ENCODE data around the gene ITPR1. TPM values are rescaled to one million over a fixed set of nuclear protein-coding genes. Genes with fewer than 3 reads are reported as not detected.
A peak's percentile ranks its signal among the peaks of the same experiment; 100 is the strongest.

Gene ITPR1
- total RNA-seq, 2 donors from 2014 or later: 254 to 283 TPM

GRCh38 chr3:4714045-4714444 lies 220.9 kb downstream of the ITPR1 start:
- ATAC-seq (ENCODE audit: insufficient number of reproducible peaks, low FRiP score, low read depth): no peak
- no peak overlapping the region for H3K4me3 ChIP-seq
- H3K27ac ChIP-seq: no peak overlapping the region

DNA sequence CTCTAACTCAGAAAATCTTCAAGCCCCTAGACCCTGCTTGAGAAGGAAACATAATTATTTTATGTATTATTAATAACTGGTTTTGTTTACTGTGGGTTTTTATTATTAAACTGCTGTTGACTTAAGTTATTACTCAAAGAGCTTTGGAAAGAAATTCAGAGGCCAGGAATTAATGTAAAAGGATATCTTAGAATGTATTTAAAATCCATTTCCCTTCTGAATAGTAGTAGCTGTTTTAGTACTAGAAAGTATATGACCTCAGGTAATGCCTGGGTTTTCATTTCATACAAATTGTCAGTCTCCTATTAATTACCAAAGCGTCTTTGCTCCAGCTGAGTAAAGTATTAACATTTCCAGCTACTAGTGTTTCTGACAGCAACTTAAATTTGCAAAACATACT lies 223.1 kb downstream of the ITPR1 start:
- no peak overlapping the region for H3K27ac ChIP-seq
- ATAC-seq (ENCODE audit: insufficient number of reproducible peaks, low FRiP score, low read depth) (no peak), DNase-seq (ENCODE audit: low spot score) (no peak)
- H3K9me3 ChIP-seq: no peaks in the 10 kb centered on the region
- H3K27me3 ChIP-seq (replicated peaks; ENCODE audit: insufficient read depth): no peaks in the 10 kb centered on the region
- no peak overlapping the region for H3K4me3 ChIP-seq
- peaks cover 16% of the 10 kb centered on the region for H3K36me3 ChIP-seq
- TF ChIP-seq, protein P1, sequence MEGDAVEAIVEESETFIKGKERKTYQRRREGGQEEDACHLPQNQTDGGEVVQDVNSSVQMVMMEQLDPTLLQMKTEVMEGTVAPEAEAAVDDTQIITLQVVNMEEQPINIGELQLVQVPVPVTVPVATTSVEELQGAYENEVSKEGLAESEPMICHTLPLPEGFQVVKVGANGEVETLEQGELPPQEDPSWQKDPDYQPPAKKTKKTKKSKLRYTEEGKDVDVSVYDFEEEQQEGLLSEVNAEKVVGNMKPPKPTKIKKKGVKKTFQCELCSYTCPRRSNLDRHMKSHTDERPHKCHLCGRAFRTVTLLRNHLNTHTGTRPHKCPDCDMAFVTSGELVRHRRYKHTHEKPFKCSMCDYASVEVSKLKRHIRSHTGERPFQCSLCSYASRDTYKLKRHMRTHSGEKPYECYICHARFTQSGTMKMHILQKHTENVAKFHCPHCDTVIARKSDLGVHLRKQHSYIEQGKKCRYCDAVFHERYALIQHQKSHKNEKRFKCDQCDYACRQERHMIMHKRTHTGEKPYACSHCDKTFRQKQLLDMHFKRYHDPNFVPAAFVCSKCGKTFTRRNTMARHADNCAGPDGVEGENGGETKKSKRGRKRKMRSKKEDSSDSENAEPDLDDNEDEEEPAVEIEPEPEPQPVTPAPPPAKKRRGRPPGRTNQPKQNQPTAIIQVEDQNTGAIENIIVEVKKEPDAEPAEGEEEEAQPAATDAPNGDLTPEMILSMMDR (IDR thresholded peaks at IDR 0.05): no peak
- peaks cover 11 to 31% of the 10 kb centered on the region in 2 donors for H3K4me1 ChIP-seq (ENCODE audit: control insufficient read depth in 1 of 2, low read depth in 2 of 2)

More at GRCh38 chr3:4714045-4714444, 220.9 kb downstream of the ITPR1 start:
- no peak for DNase-seq (ENCODE audit: low spot score)
- Histone ChIP-seq H3K36me3 (peaks cover 16% of the 10 kb centered on the region), H3K4me1 (ENCODE audit: control insufficient read depth in 1 of 2, low read depth in 2 of 2) (peaks cover 3 to 15% of the 10 kb centered on the region in 2 donors), H3K27me3 (replicated peaks; ENCODE audit: insufficient read depth) (no peaks in the 10 kb centered on the region), H3K9me3 (no peaks in the 10 kb centered on the region)
- TF ChIP-seq, protein P1 (IDR thresholded peaks at IDR 0.05): no peak

DNA sequence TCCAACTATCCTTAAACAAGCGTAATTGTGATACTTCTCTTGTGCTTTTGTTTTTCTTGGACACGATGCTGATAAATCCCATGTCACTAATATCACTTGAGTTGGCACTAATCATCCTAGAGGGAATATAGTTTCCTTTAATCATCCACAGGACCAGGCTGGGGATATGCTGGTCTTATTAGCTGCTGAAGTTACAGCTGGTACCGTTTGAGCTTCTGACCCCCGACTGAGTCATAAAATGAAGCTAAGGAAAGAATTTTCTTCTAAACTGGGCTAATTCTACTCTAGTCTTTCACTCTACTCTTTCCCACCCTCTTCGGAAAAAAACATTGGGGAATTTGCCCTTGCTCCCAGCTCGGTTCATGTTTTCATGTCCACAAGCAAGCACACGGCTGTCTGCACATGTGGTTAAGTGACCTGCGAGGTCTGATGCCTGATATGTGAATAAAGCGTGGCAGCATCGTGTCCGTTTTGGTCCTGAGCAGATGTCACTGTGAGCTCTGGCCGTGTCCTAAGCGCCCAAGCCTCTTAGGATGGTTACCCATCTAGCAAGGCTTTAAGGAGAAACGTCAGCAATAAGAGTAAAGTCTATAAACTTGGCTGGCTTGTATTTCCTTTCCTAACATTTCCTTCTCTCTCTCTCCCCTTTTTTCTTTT lies 223.7 kb downstream of the ITPR1 start:
- ATAC-seq (ENCODE audit: insufficient number of reproducible peaks, low FRiP score, low read depth) (no peak), DNase-seq (ENCODE audit: low spot score) (no peak)
- Histone ChIP-seq H3K36me3 (peaks cover 16% of the 10 kb centered on the region), H3K4me1 (ENCODE audit: control insufficient read depth in 1 of 2, low read depth in 2 of 2) (peaks cover 11 to 37% of the 10 kb centered on the region in 2 donors), H3K27me3 (replicated peaks; ENCODE audit: insufficient read depth) (no peaks in the 10 kb centered on the region), H3K27ac (peak overlapping the region; percentile 5 to 31), H3K9me3 (no peaks in the 10 kb centered on the region), H3K4me3 (no peak overlapping the region)
- TF ChIP-seq, protein P1 (IDR thresholded peaks at IDR 0.05): no peak

DNA sequence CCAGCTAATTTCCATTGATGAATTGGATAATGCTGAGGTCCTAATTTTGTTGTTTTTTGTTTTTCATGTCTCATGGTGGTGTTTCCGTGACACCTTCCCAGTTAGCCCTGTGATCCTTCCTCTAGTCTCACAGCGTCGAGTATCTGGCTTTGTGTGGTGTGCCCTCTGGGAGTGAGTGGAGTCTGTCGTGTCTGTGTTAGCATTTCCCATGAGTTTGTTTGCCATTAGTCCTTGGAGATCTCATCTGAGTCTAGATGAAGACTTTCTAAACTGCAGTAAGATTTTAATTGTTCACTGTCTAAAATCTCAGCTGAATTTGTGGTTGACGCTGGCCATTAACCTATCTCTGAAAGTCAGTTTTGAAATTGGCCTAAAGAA lies 224.2 kb downstream of the ITPR1 start:
- H3K27me3 ChIP-seq (replicated peaks; ENCODE audit: insufficient read depth): no peaks in the 10 kb centered on the region
- H3K9me3 ChIP-seq: no peaks in the 10 kb centered on the region
- H3K27ac ChIP-seq: peak overlapping the region; percentile 5 to 31
- H3K4me3 ChIP-seq: no peak overlapping the region
- H3K36me3 ChIP-seq: peaks cover 12% of the 10 kb centered on the region
- DNase-seq (ENCODE audit: low spot score): no peak
- TF ChIP-seq, protein P1 (IDR thresholded peaks at IDR 0.05): no peak
- no peak for ATAC-seq (ENCODE audit: insufficient number of reproducible peaks, low FRiP score, low read depth)
- peaks cover 11 to 42% of the 10 kb centered on the region in 2 donors for H3K4me1 ChIP-seq (ENCODE audit: control insufficient read depth in 1 of 2, low read depth in 2 of 2)

DNA sequence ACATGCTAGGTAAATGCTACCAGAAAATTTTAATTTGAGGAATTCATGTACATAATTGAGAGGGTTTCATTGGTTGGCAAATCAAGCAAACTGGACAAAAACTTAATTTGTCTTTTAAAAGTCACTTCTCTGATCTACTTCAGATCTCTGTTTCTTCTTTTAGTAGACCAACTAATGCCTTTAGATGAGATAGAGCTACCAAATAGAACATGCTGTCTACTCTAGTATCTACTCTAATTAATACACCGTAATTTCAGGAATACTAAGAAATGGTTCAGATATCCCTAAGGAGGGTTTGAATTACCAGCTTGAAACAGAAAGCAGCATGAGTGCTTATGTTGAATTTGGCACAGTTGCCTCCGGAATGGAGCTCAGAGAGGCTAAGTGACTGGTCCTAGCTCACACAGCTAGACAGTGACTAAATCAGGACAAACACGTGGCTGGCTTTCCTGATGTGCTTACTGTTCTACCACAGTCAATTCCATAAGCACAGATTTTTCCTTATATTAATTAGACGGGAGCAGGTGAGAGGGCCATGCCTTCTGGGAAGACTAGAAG lies 225.1 kb downstream of the ITPR1 start:
- TF ChIP-seq, protein P1 (IDR thresholded peaks at IDR 0.05): no peak
- ATAC-seq (ENCODE audit: insufficient number of reproducible peaks, low FRiP score, low read depth) (no peak), DNase-seq (ENCODE audit: low spot score) (no peak)
- no peaks in the 10 kb centered on the region for H3K9me3 ChIP-seq
- peak overlapping the region; percentile 10 to 28 for H3K27ac ChIP-seq
- peaks cover 11 to 46% of the 10 kb centered on the region in 2 donors for H3K4me1 ChIP-seq (ENCODE audit: control insufficient read depth in 1 of 2, low read depth in 2 of 2)
- no peak overlapping the region for H3K4me3 ChIP-seq
- no peaks in the 10 kb centered on the region for H3K27me3 ChIP-seq (replicated peaks; ENCODE audit: insufficient read depth)
- peaks cover 11% of the 10 kb centered on the region for H3K36me3 ChIP-seq

All from thoracic aorta (tissue), 2 donors.